ENCODE measurements around the gene GJB6. TPM values are rescaled to one million over a fixed set of nuclear protein-coding genes. Genes with fewer than 3 reads are reported as not detected.
A peak's percentile ranks its signal among the peaks of the same experiment; 100 is the strongest.

The GJB6 gene
- total RNA-seq, 1 donor, result not detected

- peak in 1 of 3 donors; percentile 10 for DNase-seq (ENCODE audit: low read depth in 2 of 3, low spot score in 2 of 3)
Measured at GRCh38 chr13:20230913-20231838, 943 bp downstream of the GJB6 start.

GRCh38 chr13:20227730-20228129 is 4.4 kb downstream of the GJB6 start:
- no peak for DNase-seq (ENCODE audit: low read depth in 2 of 3, low spot score in 2 of 3)

GRCh38 chr13:20227288-20227687 is 4.8 kb downstream of the GJB6 start:
- no peak for DNase-seq (ENCODE audit: low read depth in 2 of 3, low spot score in 2 of 3)

GRCh38 chr13:20222553-20222952 is 9.6 kb downstream of the GJB6 start:
- DNase-seq (ENCODE audit: low read depth in 2 of 3, low spot score in 2 of 3), result no peak

- DNase-seq (ENCODE audit: low read depth in 2 of 3, low spot score in 2 of 3), result no peak
Measured at GRCh38 chr13:20221772-20222171, 10.3 kb downstream of the GJB6 start.

DNA sequence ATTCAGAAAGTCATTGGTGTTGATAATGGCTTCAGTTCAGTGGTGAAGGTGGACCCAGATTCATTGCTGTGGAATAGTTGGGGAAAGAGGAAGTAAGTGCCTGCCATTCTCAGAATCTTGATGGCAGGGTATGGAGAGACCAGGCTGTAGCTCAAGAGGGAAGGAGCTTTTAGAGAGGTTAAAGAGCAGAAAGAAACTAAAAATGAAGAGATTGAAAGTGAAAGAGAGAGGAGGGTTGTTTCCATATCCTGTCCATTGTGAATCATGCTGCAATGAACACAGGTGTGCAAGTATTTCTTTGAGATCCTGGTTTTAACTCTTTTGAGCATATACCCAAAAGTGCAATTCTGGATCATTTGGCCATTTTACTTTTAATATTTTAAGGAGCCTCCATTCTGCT is 12.5 kb downstream of the GJB6 start:
- DNase-seq (ENCODE audit: low read depth in 2 of 3, low spot score in 2 of 3), result no peak

DNA sequence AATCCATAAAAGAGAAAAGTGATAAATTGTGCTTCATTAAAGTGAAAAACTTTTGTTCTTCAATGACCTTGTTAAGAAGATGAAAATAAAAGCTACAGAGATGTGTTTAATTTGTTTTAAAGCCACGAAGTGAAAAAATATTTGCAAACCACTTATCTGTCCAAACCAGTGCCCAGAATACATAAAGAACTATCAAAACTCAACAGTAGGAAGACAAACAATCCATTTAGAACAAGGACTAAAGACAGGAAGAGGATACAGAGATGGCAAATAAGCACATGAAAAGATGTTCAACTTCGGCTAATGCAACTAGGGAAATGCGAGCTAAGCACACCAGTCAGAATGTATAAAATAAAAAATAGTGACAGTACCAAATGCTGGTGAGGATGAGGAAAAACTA is 15.0 kb downstream of the GJB6 start:
- no peak for DNase-seq (ENCODE audit: low read depth in 2 of 3, low spot score in 2 of 3)

- no peak for DNase-seq (ENCODE audit: low read depth in 2 of 3, low spot score in 2 of 3)
Measured at GRCh38 chr13:20209948-20210347, 22.2 kb downstream of the GJB6 start.

DNA sequence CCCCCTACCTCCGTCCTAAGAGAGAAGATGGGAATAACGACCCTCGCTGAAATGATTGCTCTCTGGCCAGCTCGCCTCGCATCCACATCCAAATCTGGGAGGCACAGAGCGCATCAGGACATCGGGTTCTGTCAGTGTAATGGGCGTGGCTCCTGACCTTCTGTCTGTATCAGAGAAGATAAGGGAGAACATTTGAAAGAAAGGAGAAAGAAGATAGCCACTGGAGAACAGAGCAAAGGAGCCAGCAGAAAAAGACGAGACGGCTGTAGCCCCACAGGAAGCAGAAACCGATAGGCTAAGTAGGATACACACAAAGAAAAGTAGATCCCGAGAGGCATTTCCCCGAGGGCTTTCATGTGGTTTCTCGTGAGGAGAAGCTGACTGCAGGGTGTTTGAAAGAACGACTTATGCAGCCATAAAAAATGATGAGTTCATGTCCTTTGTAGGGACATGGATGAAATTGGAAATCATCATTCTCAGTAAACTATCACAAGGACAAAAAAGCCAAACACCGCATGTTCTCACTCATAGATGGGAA is 25.4 kb downstream of the GJB6 start:
- no peak for DNase-seq (ENCODE audit: low read depth in 2 of 3, low spot score in 2 of 3)

DNA sequence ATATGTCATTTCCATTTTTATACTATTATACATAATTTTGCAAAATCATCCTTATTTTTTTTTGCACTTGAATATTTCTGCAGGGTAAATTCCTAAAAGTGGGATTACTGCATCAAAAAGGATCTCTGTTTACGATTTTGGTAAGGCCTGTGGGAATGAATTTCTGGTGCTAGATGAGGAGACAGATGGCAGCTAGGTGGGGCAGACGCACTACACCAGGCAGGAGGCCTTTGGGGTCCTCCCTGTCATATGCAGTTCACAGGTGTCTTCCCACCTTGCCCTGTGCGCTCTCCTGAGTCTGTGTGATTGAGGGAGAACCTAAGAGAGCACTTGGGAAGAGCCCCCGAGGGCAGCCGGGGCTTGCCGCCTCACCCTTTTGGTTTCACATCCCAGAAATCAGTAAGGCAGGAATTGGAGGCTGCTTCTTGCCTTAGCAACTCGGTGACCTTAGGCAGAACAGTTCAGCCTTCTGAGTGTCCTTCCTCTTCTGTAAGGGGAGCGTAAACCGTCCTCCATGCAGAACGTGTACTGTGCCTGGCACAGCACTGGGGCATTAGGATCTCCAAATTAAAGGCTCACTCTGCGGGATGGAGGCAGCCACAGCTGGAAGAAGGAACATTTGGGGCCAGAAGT is 25.9 kb downstream of the GJB6 start:
- no peak for DNase-seq (ENCODE audit: low read depth in 2 of 3, low spot score in 2 of 3)

DNA sequence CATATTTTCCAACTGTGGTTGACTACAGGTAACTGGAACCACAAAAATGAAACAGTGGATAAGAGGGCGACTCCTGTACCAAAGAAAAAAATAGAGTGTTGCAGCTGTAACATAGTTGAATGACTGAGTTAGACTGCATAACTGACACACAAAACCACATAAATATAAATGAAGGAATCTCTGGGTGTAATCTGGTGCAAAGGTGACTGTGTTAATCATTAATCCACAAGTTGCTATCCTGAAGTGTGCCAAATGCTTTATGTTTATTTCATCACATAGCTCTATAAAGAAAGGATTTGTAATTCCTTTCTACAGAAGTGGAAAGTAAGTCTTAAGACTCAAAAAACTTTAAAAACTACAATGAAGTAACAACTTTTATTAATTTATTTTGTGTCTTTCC is 33.3 kb downstream of the GJB6 start:
- no peak for DNase-seq (ENCODE audit: low read depth in 2 of 3, low spot score in 2 of 3)

DNA sequence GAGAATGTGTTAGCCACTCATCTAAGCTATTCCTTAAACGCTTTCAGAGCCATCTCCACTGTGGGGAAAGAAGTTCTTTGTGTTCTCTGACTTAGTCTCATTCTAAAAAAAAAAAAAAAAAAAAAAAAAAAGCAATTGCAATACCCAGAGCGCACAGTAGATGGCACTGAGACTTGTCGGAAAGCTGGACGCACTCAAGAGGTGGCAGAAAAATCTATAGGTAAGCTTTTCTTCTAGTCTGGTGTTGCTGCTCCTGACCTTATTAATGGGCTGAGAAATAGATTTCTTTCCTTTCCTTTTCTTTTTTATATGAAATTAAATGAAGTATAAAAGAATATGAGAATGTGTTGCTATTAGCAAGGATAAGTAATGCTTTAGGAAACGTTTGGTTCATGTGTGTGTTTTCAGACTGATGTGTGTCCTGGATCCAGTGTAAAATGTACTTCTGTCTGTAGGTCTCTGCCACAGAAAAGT is 34.7 kb downstream of the GJB6 start:
- peak in 2 of 3 donors; percentile 34 to 72 for DNase-seq (ENCODE audit: low read depth in 2 of 3, low spot score in 2 of 3)

GRCh38 chr13:20195801-20196200 is 36.3 kb downstream of the GJB6 start:
- no peak for DNase-seq (ENCODE audit: low read depth in 2 of 3, low spot score in 2 of 3)

GRCh38 chr13:20193907-20194631 is 38.0 kb downstream of the GJB6 start:
- no peak for DNase-seq (ENCODE audit: low read depth in 2 of 3, low spot score in 2 of 3)

GRCh38 chr13:20193162-20193906 is 38.8 kb downstream of the GJB6 start:
- DNase-seq (ENCODE audit: low read depth in 2 of 3, low spot score in 2 of 3), result peak in 1 of 3 donors; percentile 28

- DNase-seq (ENCODE audit: low read depth in 2 of 3, low spot score in 2 of 3), result no peak
Measured at GRCh38 chr13:20192836-20193161, 39.3 kb downstream of the GJB6 start, which contains the start of gene GJB2. Gene GJB2 (minus strand): TSS chr13:20192938. CDS start chr13:20189581, 3,357 bp downstream.

DNA sequence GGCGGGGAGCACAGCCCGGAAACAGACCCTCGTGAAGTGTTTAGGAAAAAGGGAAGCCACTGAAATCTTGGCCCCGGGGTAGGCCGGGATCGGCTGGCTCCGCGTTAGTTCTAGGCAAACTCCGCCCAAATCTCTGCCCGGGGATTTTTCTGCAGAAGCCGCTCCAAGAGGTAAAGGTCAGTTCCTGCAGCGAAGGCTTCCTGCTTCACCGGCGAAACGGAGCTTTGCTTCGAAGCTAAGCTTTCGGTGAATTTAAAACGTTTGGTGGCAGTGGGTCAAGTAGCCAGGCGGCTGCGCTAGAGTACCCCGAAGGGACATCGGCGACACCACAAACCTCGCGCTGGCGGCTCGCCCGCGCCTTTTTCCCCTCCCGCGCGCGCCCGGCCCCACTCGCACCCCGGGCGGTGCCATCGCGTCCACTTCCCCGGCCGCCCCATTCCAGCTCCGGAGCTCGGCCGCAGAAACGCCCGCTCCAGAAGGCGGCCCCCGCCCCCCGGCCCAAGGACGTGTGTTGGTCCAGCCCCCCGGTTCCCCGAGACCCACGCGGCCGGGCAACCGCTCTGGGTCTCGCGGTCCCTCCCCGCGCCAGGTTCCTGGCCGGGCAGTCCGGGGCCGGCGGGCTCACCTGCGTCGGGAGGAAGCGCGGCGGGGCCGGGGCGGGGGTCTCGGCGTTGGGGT is 39.8 kb downstream of the GJB6 start:
- no peak for DNase-seq (ENCODE audit: low read depth in 2 of 3, low spot score in 2 of 3)

- DNase-seq (ENCODE audit: low read depth in 2 of 3, low spot score in 2 of 3), result peak in 1 of 3 donors; percentile 28
Measured at GRCh38 chr13:20191311-20192157, 40.6 kb downstream of the GJB6 start.

Measured in hematopoietic multipotent progenitor cell (in vitro differentiated cells).